A549 (cell line): ENCODE measurements around the gene DCAF7. TPM values are rescaled to one million over a fixed set of nuclear protein-coding genes. Genes with fewer than 3 reads are reported as not detected.

ENCODE experiments used
- ATAC-seq, 2 experiments: fragments of 200-7000 bp in 1 of 2; fragments of >200 bp in 1 of 2; cut with Nextera tagmentation in 1 of 2; cut with Tn5 transposase in 1 of 2; 3 replicates each; pipeline versions ENCODE4 v1.8.0 to v1.9.1; 2018 to 2020; ENCODE audit warnings: mild to moderate bottlenecking in 1 of 2, moderate library complexity in 1 of 2
- CTCF ChIA-PET: fragments of 300-600 bp; sonication (Branson Sonifier 250); formaldehyde crosslinking; extraction: SDS; loops from one replicate; lab custom pipeline; 2021; ENCODE audit warnings: antibody characterized with exemption, inconsistent platforms; lab: Yijun Ruan, JAX
- POLR2A ChIA-PET: fragments of 350-600 bp; formaldehyde crosslinking; extraction: SDS; loops from one replicate; lab custom pipeline; 2021; ENCODE audit warnings: antibody characterized with exemption, inconsistent platforms; lab: Yijun Ruan, JAX
- DNase-seq, 2 experiments: peaks; one replicate each; pipeline versions ENCODE4 v3.0.0 to v3.0.0-alpha.2; 2011 to 2016; ENCODE audit warnings: low read depth in 1 of 2, low spot score in 1 of 2
- FAIRE-seq: peaks from 2 replicates; lab custom pipeline; 2011; peaks lifted over from hg19 to GRCh38; lab: Jason Lieb, UNC
- H3K27ac ChIP-seq, 2 experiments: fragments of >200 bp; sonication (Bioruptor Twin); formaldehyde crosslinking; 3 replicates each; pipeline ENCODE4 v1.5.1; 2016 to 2017
- H3K4me1 ChIP-seq: fragments of >200 bp; sonication (Bioruptor Twin); formaldehyde crosslinking; 3 replicates; pipeline ENCODE4 v1.6.1; 2016
- H3K4me2 ChIP-seq: fragments of >200 bp; sonication (Bioruptor Twin); formaldehyde crosslinking; 3 replicates; pipeline ENCODE4 v1.6.1; 2016
- H3K4me3 ChIP-seq: fragments of >200 bp; sonication (Bioruptor Twin); formaldehyde crosslinking; 3 replicates; pipeline ENCODE4 v1.5.1; 2016
- H3K9me3 ChIP-seq: fragments of >200 bp; sonication (Bioruptor Twin); formaldehyde crosslinking; 3 replicates; pipeline ENCODE4 v1.6.1; 2016
- CHD2 ChIP-seq: fragments of 150-350 bp; IDR thresholded peaks from 2 replicates; pipeline ENCODE4 v1.6.1; 2014; ENCODE audit warnings: low read length; ENCODE audit not compliant: partially characterized antibody
- ESRRA ChIP-seq: fragments of 150-350 bp; IDR thresholded peaks from 2 replicates; pipeline ENCODE4 v1.6.1; 2014; ENCODE audit warnings: mild to moderate bottlenecking, low read length, borderline replicate concordance
- FOSL2 ChIP-seq, 2 experiments: fragments of 450-650 bp in 1 of 2; fragments of >200 bp in 1 of 2; sonication (Bioruptor Twin) in 1 of 2; formaldehyde crosslinking; IDR thresholded peaks; 2 replicates each; pipeline versions ENCODE4 v1.5.0 to v1.6.1; 2016 to 2020; ENCODE audit warnings: mild to moderate bottlenecking in 1 of 2, moderate library complexity in 1 of 2
- HDAC2 ChIP-seq: fragments of 200-600 bp; sonication (generic); IDR thresholded peaks from 2 replicates; pipeline ENCODE4 v1.6.1; 2016
- HEYL ChIP-seq: fragments of 250-450 bp; sonication (Bioruptor Pico); IDR thresholded peaks from 2 replicates; pipeline ENCODE4 v1.8.0; 2021; ENCODE audit warnings: mild to moderate bottlenecking, moderate library complexity
- HOXB5 ChIP-seq: fragments of 250-450 bp; sonication (Bioruptor Pico); IDR thresholded peaks from 2 replicates; pipeline ENCODE4 v1.5.0; 2020; ENCODE audit warnings: mild to moderate bottlenecking, moderate library complexity
- JUN ChIP-seq, 2 experiments: fragments of >200 bp; sonication (Bioruptor Twin); formaldehyde crosslinking; IDR thresholded peaks; 2 replicates in 1 of 2; 3 replicates in 1 of 2; pipeline ENCODE4 v1.6.1; 2016 to 2017
- MYC ChIP-seq: IDR thresholded peaks from 2 replicates; pipeline ENCODE4 v1.6.1; 2012; ENCODE audit warnings: mild to moderate bottlenecking, inconsistent platforms, low read length, improper control_type of control experiment, borderline replicate concordance
- PHF8 ChIP-seq: fragments of 200-600 bp; sonication (generic); IDR thresholded peaks from 2 replicates; pipeline ENCODE4 v1.6.1; 2016; ENCODE audit warnings: low read depth, mild to moderate bottlenecking, antibody characterized with exemption, moderate library complexity, borderline replicate concordance
- RAD21 ChIP-seq, 2 experiments: fragments of >200 bp in 1 of 2; sonication (Bioruptor Twin) in 1 of 2; formaldehyde crosslinking in 1 of 2; IDR thresholded peaks in 1 of 2; conservative IDR thresholded peaks in 1 of 2; 2 replicates in 1 of 2; 3 replicates in 1 of 2; pipeline ENCODE4 v1.6.1; 2012 to 2018; ENCODE audit warnings: inconsistent platforms in 1 of 2
- RCOR1 ChIP-seq: fragments of 150-350 bp; IDR thresholded peaks from 2 replicates; pipeline ENCODE4 v1.6.1; 2014; ENCODE audit warnings: antibody characterized with exemption, low read length, low read depth
- SMC3 ChIP-seq: fragments of >200 bp; sonication (Bioruptor Twin); formaldehyde crosslinking; IDR thresholded peaks from 3 replicates; pipeline ENCODE4 v1.6.1; 2018; ENCODE audit warnings: inconsistent platforms
- WGBS: methylation state at CpG from one replicate; pipeline ENCODE4 v1.1.6; 2017; ENCODE audit errors: missing lambda C conversion rate; 5-methylcytosine and 5-hydroxymethylcytosine counted together
- polyA plus RNA-seq, 4 experiments: library from polyadenylated mRNA; depleted of rRNA in 3 of 4; stranded (reverse); fragments of >200 nt; fragmentation: RNase III in 1 of 4; extraction: RNeasy Plus Mini Kit Qiagen cat#74134 plus additional on column Dnase treatment in 1 of 4; gene quantifications; 2 replicates in 3 of 4; 3 replicates in 1 of 4; pipeline ENCODE4 v1.2.3, GENCODE V29; 2011 to 2017
- TF ChIP-seq, protein P1 (sequence below): fragments of >200 bp; sonication (Bioruptor Twin); formaldehyde crosslinking; IDR thresholded peaks from 3 replicates; pipeline ENCODE4 v1.5.1; 2016
- TF ChIP-seq, protein P2 (sequence below): fragments of 150-350 bp; IDR thresholded peaks from 2 replicates; pipeline ENCODE4 v1.6.1; 2014; ENCODE audit warnings: low read depth, mild to moderate bottlenecking, low read length
- TF ChIP-seq, protein P3 (sequence below): fragments of 250-450 bp; sonication (Bioruptor Pico); IDR thresholded peaks from 2 replicates; pipeline ENCODE4 v1.5.0; 2021; ENCODE audit warnings: mild to moderate bottlenecking, moderate library complexity, borderline replicate concordance
- TF ChIP-seq, protein P4 (sequence below): fragments of >200 bp; sonication (Bioruptor Twin); formaldehyde crosslinking; IDR thresholded peaks from 3 replicates; pipeline ENCODE4 v1.6.1; 2016
- TF ChIP-seq, protein P5 (sequence below): IDR thresholded peaks from 2 replicates; pipeline ENCODE4 v1.6.1; 2012
- TF ChIP-seq, protein P6 (sequence below): fragments of 250-450 bp; sonication (Bioruptor Pico); IDR thresholded peaks from 2 replicates; pipeline ENCODE4 v1.5.0; 2020; ENCODE audit warnings: low read depth, mild to moderate bottlenecking, moderate library complexity

Gene DCAF7
- polyA plus RNA-seq, 2 of the 4 experiments (the other 2 are of a cell fraction) = 37.9 to 51.4 TPM

DNA sequence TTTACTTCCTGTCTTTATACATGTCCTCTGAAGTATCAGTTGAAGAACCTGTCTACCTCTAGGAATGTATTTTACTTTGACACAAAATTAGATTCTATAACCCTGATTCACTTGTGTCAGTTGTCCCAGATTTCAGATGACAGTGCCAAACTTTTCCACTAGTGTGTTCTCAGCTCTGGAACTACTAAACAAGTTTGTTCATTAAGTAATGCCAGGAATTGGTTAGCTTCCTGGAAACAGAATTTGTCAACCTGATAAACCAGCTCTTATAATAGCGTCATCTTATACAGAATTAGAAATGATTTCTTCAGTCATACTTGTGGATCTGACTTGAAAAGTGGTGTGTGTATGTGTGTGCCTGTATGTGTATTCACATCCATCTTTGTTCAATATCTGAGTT, 79.3 kb downstream of the DCAF7 start (continued):
- TF ChIP-seq, protein P1, sequence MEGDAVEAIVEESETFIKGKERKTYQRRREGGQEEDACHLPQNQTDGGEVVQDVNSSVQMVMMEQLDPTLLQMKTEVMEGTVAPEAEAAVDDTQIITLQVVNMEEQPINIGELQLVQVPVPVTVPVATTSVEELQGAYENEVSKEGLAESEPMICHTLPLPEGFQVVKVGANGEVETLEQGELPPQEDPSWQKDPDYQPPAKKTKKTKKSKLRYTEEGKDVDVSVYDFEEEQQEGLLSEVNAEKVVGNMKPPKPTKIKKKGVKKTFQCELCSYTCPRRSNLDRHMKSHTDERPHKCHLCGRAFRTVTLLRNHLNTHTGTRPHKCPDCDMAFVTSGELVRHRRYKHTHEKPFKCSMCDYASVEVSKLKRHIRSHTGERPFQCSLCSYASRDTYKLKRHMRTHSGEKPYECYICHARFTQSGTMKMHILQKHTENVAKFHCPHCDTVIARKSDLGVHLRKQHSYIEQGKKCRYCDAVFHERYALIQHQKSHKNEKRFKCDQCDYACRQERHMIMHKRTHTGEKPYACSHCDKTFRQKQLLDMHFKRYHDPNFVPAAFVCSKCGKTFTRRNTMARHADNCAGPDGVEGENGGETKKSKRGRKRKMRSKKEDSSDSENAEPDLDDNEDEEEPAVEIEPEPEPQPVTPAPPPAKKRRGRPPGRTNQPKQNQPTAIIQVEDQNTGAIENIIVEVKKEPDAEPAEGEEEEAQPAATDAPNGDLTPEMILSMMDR = no peak
- TF ChIP-seq, protein P2, sequence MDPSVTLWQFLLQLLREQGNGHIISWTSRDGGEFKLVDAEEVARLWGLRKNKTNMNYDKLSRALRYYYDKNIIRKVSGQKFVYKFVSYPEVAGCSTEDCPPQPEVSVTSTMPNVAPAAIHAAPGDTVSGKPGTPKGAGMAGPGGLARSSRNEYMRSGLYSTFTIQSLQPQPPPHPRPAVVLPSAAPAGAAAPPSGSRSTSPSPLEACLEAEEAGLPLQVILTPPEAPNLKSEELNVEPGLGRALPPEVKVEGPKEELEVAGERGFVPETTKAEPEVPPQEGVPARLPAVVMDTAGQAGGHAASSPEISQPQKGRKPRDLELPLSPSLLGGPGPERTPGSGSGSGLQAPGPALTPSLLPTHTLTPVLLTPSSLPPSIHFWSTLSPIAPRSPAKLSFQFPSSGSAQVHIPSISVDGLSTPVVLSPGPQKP = no peak
- TF ChIP-seq CHD2 (no peak), RAD21 (conservative IDR thresholded peaks at IDR 0.05 in 1 of 2, IDR thresholded peaks at IDR 0.05 in 1 of 2) (no peak)

DNA sequence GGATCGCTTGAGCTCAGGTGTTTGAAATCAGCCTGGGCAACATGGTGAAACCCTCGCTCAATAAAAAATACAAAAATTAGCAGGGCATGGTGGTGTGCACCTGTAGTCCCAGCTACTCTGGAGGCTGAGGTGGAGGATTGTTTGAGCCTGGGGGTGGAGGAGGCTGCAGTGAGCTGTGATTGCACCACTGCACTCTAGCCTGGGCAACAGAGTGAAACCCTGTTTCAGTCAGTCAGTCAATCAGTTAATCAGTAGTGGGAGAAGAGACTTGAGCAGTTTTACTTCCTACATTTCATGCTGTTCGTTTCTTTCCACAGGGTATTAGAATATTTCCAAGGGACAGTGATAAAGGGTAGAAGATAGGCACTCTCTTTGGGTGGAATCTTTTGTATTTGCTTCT, 80.8 kb downstream of the DCAF7 start:
- Histone ChIP-seq H3K4me3 (no peak overlapping the region), H3K9me3 (no peaks in the 10 kb centered on the region), H3K4me2 (no peak overlapping the region), H3K4me1 (no peaks in the 10 kb centered on the region), H3K27ac (no peak overlapping the region)
- CTCF ChIA-PET = interaction anchor here (0.9 to 2.6 kb wide), 2 partner anchors 19 to 37 kb away, joined by 3 to 18 read pairs; no protein-coding TSS in a partner anchor
- ATAC-seq (no peak), DNase-seq (no peak), FAIRE-seq (no peak)
- POLR2A ChIA-PET = no interaction called here
- 75% methylated on average over 3 of the region's 3 CpGs for WGBS
- no peak for TF ChIP-seq PHF8
- TF ChIP-seq, protein P2 = no peak
- TF ChIP-seq SMC3 = no peak
- TF ChIP-seq, protein P3, sequence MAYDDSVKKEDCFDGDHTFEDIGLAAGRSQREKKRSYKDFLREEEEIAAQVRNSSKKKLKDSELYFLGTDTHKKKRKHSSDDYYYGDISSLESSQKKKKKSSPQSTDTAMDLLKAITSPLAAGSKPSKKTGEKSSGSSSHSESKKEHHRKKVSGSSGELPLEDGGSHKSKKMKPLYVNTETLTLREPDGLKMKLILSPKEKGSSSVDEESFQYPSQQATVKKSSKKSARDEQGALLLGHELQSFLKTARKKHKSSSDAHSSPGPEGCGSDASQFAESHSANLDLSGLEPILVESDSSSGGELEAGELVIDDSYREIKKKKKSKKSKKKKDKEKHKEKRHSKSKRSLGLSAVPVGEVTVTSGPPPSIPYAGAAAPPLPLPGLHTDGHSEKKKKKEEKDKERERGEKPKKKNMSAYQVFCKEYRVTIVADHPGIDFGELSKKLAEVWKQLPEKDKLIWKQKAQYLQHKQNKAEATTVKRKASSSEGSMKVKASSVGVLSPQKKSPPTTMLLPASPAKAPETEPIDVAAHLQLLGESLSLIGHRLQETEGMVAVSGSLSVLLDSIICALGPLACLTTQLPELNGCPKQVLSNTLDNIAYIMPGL (CRISPR knock-in tag) = no peak
- TF ChIP-seq ESRRA = no peak
- TF ChIP-seq MYC = no peak
- TF ChIP-seq HDAC2 = no peak
- no peak for TF ChIP-seq JUN (IDR thresholded peaks at IDR 0.05)
- TF ChIP-seq, protein P4, sequence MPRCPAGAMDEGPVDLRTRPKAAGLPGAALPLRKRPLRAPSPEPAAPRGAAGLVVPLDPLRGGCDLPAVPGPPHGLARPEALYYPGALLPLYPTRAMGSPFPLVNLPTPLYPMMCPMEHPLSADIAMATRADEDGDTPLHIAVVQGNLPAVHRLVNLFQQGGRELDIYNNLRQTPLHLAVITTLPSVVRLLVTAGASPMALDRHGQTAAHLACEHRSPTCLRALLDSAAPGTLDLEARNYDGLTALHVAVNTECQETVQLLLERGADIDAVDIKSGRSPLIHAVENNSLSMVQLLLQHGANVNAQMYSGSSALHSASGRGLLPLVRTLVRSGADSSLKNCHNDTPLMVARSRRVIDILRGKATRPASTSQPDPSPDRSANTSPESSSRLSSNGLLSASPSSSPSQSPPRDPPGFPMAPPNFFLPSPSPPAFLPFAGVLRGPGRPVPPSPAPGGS = no peak
- TF ChIP-seq, protein P5, sequence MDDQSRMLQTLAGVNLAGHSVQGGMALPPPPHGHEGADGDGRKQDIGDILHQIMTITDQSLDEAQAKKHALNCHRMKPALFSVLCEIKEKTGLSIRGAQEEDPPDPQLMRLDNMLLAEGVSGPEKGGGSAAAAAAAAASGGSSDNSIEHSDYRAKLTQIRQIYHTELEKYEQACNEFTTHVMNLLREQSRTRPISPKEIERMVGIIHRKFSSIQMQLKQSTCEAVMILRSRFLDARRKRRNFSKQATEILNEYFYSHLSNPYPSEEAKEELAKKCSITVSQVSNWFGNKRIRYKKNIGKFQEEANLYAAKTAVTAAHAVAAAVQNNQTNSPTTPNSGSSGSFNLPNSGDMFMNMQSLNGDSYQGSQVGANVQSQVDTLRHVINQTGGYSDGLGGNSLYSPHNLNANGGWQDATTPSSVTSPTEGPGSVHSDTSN = no peak
- no peak for TF ChIP-seq HEYL (CRISPR knock-in tag)
- TF ChIP-seq FOSL2 (IDR thresholded peaks at IDR 0.05) = no peak
- TF ChIP-seq FOSL2 (CRISPR knock-in tag; IDR thresholded peaks at IDR 0.05) = no peak
- TF ChIP-seq, protein P6, sequence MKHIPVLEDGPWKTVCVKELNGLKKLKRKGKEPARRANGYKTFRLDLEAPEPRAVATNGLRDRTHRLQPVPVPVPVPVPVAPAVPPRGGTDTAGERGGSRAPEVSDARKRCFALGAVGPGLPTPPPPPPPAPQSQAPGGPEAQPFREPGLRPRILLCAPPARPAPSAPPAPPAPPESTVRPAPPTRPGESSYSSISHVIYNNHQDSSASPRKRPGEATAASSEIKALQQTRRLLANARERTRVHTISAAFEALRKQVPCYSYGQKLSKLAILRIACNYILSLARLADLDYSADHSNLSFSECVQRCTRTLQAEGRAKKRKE (CRISPR knock-in tag) = no peak
- no peak for TF ChIP-seq HOXB5 (CRISPR knock-in tag)
- no peak for TF ChIP-seq RCOR1
